Fibroblast of skin of back (primary cell): ENCODE data around the gene LCE2C. TPM values are rescaled to one million over a fixed set of nuclear protein-coding genes. Genes with fewer than 3 reads are reported as not detected.
"Not testable (repeated sequence)": the region's sequence is repeated elsewhere in the genome, so short reads cannot be mapped to it uniquely, and the experiment has no call there.

Source experiments
- DNase-seq: peaks from one replicate; pipeline ENCODE4 v3.0.0-alpha.2; 2013
- polyA plus RNA-seq, 2 experiments: library from polyadenylated mRNA; unstranded; fragments of 120-200 nt; gene quantifications; one replicate each; pipeline ENCODE4 v1.2.1, GENCODE V29; 2013; ENCODE audit not compliant: insufficient read length in 2 of 2

The LCE2C gene, protein sequence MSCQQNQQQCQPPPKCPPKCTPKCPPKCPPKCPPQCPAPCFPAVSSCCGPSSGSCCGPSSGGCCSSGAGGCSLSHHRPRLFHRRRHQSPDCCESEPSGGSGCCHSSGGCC
- not detected for polyA plus RNA-seq (2013, experiment 1 of 2; ENCODE audit: insufficient read length)
- not detected for polyA plus RNA-seq (2013, experiment 2 of 2; ENCODE audit: insufficient read length)

DNA sequence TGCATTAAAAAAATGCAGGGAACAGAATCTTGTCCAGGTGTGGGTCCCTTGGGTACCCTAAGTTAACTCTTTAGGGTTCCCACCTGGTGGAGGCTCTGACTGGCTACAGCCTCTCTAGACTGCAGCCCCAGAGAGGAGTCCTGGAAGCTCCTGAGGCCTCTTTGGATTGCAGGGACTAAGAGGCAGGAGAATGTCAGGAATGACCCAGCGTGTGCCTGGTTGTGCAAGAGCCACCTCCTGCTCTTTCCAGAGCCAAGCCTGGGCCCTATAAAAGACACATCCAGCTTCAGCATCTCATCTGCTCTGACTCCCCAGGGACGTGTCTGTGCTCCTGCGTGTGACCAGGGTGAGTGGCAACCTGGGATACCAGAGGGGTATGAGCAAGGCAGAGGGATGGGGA lies at the start of gene LCE2C:
TSS of gene LCE2C (plus strand) at position 297 of the 400 bp plus-strand sequence. CDS start 737 bp downstream, outside the sequence.
- DNase-seq, result not testable (repeated sequence)

DNA sequence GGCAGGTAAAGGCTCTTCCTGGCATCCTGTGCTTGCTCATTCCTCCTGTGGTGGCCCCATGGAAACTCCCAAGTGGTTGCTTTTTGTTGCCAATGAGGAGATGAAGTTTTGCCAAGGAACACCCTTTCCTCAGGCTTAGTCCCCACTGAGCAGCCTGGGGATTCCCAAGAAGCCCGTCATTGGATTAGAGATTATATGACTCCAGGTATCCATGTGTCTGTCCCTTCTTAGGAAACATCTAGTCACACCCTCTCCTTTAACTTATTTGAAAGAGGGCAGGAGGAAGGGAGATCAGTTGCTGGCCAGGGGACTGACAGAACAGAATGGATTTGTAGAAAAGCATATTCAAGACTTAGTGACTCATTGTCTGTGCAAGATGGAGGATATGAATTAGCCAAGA lies 48.3 kb upstream of the LCE2C start:
- DNase-seq, result no peak

DNA sequence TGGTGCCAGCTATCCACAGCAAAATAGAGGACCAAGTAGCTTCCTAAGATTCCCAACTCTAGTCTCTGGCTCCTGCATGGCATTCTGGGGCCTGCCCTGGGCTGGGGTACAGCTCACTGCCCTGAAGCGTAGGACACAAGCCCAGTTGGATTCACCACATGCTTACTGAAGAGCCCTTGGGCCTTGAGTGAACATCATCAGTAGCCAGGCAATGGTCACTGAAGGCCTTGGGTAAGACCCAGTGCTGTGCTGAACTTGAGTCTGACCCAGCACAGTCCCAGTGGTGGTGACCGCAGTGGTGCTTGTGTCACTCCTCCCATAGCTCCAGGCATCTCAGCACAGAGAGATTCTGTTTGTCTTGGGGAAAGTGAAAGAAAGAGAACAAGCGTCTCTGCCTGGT lies 44.5 kb upstream of the LCE2C start:
- DNase-seq, result no peak

DNA sequence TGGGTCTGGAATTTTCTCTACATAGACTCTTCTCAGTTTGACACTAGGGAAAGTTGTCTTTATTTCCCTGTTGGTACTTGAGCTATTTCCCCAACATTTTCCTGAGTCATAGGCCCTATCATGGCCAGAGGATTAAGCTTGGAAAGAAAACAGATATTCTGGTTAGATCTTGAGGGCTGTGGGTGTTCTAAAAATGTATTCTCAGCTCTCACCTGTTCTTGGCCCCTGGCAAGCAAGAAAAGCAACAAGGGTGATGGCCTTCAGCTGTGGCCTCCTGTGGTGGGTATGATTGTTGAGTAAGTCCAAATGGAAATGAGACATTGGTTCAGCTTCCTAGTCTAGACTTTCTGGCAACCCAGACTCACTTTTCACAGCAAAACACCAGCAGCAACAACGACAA lies 34.7 kb upstream of the LCE2C start:
- DNase-seq, result no peak

DNA sequence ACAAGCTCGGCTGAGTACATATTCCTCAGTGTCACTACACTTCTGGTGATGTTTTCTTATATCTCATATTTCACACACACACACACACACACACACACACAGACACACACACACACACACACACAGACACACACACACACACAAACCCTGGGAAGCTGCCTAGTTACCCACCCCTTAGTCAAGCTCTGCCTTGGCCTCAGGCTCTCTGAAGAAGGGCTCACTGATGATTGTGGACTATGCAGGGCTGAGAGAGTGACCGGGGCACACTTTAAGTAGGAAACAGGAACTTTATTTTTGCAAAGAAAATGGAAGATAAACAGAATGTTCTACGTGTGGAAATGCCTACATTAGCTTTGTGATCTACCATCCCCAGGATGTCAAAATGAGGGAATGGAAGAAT lies 31.1 kb upstream of the LCE2C start:
- DNase-seq, result no peak

DNA sequence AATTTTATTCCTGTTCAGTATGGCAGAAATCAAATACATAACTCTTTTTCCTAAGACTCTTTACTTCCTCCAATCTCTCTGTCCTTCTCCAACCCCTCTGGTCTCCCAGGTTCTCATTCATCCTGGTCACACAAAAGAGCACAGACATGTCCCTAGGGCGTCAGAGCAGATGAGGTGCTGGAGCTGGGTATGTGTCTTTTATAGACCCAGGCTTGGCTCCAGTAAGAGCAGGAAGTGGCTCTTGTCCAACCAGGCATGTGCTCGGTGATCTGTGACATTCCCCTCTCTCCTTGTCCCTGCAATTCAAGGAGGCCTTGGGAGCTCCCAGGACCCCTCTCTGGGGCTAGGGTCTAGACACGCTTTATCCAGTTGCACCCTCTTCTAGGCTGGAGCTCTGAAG lies 29.9 kb upstream of the LCE2C start:
- DNase-seq, result no peak

DNA sequence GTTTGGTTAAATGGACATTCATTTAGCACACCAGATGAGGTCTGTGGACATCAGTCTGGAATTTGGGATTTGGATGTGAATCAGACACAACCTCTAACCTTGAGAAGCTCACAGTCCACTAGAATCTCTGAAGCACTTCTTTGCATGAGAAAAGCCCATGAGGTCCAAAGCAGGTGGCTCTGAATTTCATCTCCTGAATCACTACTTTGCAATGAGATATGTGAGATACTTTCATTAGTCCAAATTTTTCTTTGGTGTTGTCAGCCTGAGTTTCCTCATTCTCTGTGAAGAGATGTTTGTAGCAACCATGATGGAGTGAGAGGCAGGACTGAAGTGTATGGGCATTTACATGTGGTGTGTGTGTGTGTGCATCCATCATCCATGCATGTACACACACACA lies 28.4 kb upstream of the LCE2C start:
- DNase-seq, result no peak

DNA sequence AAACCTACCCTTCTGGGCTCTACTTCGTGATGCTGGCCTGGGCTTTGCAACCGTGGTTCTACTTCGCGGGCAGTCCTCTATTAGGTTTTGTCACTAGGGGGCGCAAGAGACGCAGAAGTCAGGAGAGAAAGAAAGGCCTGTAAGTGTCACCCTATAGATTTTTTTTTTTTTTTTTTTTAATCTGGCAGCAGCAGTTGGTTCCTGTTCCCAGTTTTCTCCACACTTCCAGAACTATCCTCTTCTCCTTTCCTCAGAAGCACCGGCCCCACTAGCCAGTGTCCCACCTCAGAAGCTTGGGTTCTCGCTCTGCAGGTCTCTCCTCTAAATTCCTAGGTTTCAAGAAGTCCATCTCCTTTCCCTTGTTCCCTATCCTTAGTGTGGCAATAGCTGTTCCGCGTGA lies 21.0 kb upstream of the LCE2C start:
- DNase-seq, result peak; percentile 48

DNA sequence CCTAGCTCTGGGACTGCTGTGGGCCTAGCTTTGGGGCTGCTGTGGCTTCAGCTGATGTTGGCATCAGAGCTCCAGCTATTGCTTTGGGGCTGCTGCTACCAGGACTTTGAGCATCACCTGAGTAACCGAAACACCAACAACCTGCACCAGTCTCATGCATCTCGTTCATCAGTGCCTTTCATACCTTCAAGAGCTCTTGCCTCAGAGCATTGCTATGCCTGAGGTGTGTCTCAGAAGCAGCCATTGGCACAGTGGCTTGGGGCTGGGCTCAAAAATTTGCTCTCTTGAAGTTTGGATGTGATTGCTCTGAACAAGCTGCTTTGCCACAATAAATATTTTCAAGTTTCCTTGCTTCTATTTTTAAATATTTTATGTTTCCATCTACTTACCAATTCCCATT lies 18.6 kb upstream of the LCE2C start:
- DNase-seq, result no peak

DNA sequence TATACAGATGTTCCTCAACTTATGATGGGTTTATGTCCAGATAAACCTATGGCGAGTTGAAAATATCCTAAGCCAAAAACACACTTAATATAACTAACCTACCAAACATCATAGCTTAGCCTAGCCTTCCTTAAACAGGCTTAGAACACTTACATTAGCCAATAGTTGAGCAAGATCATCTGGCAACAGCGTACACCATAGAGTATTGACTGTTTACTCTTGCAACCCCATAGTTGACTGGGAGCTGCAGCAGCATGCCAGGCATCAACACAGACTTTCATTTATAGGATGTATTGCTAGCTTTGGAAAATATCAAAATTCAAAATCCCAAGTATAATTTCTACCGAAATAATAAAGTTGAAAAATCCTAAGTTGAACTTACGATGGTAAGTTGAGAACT lies 17.4 kb upstream of the LCE2C start:
- no peak for DNase-seq

DNA sequence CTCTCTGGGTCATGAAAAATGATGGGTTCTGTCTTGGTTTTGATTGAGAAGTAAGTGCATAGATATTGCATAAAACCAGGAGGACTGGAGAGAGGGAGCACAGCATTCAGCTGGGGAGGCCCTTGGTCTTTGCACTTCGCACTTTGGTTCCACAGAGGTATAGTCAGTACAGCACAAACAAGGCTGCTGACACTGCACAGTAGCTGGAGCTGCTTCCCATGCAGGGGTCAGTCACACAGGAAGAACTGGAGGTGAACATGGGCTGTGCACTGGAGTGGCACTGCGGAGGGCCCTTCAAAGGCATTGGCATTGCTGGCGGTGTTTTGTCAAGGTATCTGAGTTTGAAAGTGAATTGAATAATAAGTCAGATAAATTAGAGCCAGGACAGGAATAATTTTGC lies 16.4 kb upstream of the LCE2C start:
- no peak for DNase-seq

DNA sequence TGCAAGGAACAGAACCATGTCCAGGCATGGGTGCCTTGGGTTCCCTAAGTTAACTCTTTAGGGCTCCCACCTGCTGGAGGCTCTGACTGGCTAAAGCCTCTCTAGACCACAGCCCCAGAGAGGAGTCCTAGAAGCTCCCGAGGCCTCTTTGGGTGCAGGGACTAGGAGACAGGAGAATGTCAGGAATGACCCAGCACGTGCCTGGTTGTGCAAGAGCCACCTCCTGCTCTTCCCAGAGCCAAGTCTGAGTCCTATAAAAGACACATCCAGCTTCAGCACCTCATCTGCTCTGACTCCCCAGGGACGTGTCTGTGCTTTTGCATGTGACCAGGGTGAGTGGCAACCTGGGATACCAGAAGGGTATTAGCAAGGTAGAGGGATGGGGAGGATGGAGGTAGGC lies 12.0 kb upstream of the LCE2C start, which contains the start of gene LCE2D:
TSS of gene LCE2D (plus strand) at position 283 of the 400 bp plus-strand sequence. CDS start 726 bp downstream, outside the sequence.
- DNase-seq, result no peak

DNA sequence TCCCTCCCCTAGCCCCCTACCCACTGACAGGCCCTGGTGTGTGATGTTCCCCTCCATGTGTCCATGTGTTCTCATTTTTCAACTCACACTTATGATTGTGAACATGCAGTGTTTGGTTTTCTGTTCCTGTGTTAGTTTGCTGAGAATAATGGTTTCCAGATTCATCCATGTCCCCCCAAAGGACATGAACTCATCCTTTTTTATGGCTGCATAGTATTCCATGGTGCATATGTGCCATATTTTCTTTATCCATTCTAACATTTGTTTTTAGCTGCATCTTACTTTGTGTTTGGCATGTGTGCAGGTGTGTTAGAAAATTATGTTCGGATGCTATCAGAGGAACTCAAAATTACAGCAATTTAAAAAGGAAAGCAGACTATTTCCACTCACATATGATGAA lies 8.9 kb upstream of the LCE2C start:
- not testable (repeated sequence) for DNase-seq

DNA sequence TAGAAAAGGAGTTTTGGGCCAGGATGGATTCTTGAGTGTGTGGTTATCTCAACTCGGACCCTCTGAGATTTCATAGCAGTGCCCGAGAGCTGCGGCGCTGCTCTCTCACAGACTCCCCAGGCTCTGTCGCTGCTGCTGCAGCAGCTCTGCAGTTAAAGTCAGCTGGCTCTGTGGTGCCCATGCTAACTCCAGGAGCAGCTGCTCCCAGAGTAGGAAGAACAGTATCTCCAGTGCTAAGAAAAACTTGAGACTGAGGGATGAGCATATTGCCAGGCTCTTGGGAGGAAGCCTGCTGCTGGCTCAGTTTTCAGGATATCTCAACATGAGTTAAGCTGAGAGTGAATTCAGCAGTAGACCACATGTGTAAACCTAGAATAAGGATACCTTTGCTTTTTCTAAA lies 7.4 kb upstream of the LCE2C start:
- DNase-seq, result no peak

DNA sequence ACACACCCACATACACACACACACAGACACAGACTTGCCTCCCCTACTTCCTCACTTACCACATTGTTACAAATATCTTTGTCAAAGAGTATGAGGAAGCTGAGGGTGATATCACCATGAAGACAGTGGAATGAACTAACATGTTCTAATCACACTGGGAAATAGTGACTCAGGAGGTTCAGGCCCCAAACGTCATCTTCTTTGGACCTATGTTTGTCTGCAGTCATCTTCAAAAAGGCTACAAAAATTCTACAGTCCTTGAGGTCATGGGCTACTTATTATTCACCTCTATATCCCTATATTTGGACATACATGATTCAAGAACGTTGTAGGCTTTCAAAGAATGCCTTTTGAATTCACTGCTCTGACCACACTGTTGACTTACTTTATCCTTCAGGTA lies 2.1 kb upstream of the LCE2C start:
- DNase-seq, result no peak

DNA sequence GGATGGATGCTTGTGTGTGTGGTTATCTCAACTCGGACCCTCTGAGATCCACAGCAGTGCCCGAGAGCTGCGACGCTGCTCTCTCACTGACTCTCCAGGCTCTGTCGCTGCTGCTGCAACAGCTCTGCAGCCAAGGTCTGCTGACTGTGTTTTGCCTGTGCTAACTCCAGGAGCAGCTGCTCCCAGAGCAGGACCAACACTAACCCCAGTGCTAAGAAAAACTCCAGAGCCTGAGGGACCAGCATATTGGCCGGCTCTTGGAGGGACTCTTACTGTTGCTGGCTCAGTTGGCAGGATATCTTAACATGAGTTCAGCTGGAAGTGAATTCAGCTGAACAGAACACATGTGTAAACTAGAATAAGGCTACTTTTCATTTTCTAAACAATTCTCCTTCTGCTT lies 4.4 kb downstream of the LCE2C start:
- DNase-seq, result no peak

DNA sequence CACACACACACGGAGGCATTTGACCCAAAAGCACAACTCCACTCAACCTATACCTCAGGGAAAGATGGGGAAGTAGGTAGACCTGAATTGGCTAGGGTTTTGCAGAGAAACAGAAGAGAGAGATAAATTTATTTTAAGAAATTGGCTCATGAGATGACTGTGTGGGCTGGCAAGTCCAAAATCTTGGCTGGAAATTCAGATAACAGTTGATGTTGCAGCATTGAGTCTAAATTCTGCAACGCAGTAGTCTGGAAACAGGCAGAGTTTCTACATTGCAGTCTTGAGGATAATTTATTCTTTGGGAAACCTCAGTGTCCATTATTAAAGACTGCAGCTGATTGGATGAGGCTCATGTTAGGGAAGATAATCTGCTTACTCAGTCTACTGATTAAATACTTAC lies 6.5 kb downstream of the LCE2C start:
- no peak for DNase-seq

DNA sequence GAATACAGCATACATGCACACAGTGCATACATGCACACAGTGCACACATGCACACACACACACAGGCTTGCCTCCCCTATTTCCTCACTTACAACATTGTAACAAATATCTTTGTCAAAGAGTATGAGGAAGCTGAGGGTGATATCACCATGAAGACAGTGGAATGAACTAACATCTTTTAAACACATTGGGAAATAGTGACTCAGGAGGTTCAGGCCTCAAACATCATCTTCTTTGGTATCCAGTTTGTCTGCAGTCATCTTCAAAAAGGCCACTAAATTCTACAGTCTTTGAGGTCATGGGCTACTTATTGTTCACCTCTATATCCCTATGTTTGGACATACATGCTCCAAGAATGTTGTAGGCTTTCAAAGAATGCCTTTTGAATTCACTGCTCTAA lies 8.8 kb downstream of the LCE2C start:
- DNase-seq, result no peak

DNA sequence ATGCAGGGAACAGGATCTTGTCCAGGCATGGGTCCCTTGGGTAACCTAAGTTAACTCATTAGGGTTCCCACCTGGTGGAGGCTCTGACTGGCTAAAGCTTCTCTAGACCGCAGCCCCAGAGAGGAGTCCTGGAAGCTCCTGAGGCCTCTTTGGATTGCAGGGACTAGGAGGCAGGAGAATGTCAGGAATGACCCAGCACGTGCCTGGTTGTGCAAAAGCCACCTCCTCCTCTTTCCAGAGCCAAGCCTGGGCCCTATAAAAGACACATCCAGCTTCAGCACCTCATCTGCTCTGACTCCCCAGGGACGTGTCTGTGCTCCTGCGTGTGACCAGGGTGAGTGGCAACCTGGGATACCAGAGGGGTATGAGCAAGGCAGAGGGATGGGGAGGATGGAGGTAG lies 10.7 kb downstream of the LCE2C start, which contains the start of gene LCE2B:
TSS of gene LCE2B (plus strand) at position 301 of the 400 bp plus-strand sequence. CDS start 721 bp downstream, outside the sequence.
- not testable (repeated sequence) for DNase-seq

DNA sequence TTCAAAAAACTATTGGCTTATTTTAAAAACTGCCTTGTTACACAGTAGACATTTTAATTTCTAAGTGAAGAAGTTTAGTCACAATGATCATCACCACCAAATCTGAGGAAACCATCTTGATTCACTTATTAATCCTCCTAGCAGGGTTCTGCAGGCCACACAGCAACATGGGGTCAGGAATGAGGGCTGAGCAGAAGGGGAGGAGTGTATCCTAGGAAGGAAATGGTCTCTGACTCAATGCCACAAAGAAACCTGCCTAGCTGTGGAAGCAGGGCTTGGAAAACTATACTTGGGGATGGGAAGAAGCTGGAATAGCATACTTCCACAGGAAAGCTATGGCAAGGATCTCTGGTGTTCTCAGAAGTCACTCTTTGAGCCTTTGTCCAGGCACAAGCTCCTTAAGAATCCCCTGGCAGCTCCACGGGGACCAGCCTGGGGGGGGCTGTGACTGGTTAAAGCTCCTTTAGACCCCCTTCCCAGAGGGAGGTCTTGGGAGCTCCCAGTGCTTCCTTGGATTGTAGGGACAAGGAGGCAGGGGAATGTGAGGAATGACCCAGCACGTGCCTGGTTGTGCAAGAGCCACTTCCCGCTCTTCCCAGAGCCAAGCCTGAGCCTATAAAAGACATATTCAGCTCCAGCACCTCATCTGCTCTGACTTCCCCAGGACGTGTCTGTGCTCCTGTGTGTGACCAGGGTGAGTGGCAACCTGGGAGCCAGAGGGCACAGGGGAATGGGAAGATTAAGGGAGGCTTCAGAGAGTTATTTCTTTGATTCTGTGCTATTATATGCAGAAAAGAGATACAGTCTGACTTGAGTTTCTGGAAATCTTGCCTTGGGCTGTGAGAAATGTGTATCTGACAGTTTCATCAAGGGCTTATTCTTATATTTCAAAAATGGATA lies 22.9 kb downstream of the LCE2C start, which contains the start of gene LCE2A:
TSS of gene LCE2A (plus strand) at position 645 of the 900 bp plus-strand sequence. CDS start 557 bp downstream, outside the sequence.
- DNase-seq, result no peak

DNA sequence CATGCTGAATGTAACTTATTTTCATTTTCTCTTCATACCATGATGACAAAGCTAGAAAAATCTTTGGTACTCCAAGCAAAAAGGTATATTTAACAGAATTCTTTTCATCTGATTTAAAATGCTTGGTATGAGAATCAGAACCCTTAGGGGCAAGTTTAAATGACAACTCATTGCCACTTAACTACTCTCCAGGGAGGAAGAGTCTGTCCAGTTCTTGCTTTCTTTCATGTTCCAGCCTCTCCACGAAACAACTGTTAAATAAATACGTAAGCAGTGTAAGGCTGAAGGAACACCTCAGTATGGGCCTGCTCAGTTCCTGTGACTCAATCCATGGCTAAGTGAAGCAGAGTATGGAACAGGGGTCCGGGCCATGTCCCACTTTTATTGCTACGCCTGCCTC lies 24.7 kb downstream of the LCE2C start:
- DNase-seq, result no peak

DNA sequence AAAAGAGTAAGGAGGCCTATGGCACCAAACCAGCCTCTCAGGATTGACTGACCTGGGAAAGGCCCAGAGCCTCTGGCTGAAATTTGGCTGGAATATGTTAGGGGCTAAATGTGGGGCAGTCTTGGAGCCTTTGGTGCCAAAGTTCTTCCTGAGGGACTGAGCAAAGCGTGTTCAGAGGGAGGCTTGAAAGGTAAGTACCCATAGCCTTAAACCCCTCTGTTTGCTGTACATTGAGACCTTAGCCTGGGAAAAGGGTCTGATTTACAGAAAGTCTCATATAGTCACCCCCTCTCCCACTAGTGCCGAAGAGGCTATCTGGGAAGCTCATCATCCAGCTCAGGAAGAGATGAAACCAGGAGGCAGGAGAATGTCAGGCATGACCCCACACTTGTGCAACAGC lies 32.8 kb downstream of the LCE2C start, which contains the start of gene LCE4A:
TSS of gene LCE4A (plus strand) at position 301 of the 400 bp plus-strand sequence. CDS start 916 bp downstream, outside the sequence.
- no peak for DNase-seq

DNA sequence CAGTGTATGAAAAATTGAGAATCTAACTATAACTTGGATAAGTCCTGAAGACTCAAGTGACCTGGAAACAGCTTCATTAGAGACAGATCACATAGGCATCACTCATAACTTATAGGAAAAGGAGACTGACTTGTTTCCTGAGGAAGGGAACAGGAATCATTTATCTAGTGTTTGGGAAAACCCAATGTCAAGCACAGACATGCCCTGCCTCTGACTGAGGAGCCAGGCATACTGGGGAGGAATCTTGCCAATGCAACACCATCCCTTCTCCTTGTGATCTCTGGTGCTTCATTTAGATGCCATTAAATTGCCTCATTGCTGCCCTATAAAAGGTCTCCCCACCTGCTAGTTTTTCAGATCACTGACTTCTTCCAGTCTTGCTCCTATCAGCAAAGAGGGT lies 43.2 kb downstream of the LCE2C start:
- DNase-seq, result no peak

DNA sequence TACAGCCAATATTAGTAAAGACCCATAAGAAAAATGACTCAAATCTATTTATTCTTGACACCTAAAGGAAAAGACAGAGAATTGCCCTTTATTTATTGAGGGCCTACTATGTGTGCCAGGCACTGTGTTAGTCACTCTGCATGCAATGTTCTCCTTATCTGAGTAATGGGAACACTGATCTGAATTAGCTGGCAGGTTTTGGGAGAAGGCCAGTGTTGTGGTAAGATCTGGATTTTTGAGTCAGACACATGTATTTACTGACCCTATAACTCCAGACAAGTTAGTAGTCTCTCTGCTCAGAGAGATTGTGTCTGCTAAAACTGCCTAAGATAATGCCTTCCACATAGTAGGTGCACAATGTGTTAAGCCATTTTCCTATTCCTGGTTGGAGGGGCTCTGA lies 50.2 kb downstream of the LCE2C start:
- DNase-seq, result no peak
